Hepatocyte (in vitro differentiated cells): ENCODE measurements around the gene TAL2.

Experiments
- EZH2 ChIP-seq: fragments of 200-600 bp; sonication (generic); IDR thresholded peaks from 2 replicates; pipeline ENCODE4 v1.6.1; 2016; ENCODE audit warnings: antibody characterized with exemption, mild to moderate bottlenecking, borderline replicate concordance
- TF ChIP-seq, protein P1 (sequence below): fragments of 200-600 bp; sonication (generic); IDR thresholded peaks from 2 replicates; pipeline ENCODE4 v1.5.1; 2016; ENCODE audit warnings: antibody characterized with exemption, mild to moderate bottlenecking; ENCODE audit not compliant: poor library complexity

DNA sequence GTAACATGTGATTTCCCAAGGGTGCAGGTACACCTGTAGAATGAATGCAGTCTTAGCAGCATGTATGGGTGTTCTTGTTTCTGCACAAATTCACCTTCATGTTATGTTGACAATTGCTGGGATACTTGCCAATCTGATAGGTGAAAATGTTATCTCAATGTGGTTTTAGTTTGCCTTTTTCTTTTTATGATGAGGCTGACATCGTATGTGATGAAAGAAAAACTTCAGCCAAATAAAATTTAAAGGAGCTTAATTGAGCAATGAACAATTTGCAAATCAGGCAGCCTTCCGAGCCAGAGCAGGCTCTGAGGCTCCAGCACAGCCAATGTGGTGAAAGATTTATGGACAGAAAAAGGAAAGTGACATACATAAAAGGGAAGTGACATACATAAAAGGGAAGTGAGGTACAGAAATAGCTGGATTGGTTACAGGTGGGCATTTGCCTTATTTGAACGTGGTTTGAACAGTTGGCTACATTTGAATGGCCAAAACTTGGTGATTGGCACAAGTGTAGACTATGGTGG is 10.5 kb downstream of the TAL2 start:
- TF ChIP-seq, protein P1, sequence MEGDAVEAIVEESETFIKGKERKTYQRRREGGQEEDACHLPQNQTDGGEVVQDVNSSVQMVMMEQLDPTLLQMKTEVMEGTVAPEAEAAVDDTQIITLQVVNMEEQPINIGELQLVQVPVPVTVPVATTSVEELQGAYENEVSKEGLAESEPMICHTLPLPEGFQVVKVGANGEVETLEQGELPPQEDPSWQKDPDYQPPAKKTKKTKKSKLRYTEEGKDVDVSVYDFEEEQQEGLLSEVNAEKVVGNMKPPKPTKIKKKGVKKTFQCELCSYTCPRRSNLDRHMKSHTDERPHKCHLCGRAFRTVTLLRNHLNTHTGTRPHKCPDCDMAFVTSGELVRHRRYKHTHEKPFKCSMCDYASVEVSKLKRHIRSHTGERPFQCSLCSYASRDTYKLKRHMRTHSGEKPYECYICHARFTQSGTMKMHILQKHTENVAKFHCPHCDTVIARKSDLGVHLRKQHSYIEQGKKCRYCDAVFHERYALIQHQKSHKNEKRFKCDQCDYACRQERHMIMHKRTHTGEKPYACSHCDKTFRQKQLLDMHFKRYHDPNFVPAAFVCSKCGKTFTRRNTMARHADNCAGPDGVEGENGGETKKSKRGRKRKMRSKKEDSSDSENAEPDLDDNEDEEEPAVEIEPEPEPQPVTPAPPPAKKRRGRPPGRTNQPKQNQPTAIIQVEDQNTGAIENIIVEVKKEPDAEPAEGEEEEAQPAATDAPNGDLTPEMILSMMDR, result no peak
- TF ChIP-seq EZH2, result no peak
